GM20431 (cell line): Measurements from ENCODE around the gene IMMP2L.
"Not testable (repeated sequence)": the region's sequence is repeated elsewhere in the genome, so short reads cannot be mapped to it uniquely, and the experiment has no call there.

ENCODE experiments used
- in situ Hi-C: fragments of 300-500 bp; cut with MseI, MboI; formaldehyde crosslinking; loops from one replicate; pipeline ENCODE4 v1.15.0; 2020; ENCODE audit warnings: low sequenced_read_pairs; ENCODE audit not compliant: unreplicated experiment

IMMP2L gene

GRCh38 chr7:110669410-110669809 is 892.9 kb downstream of the IMMP2L start:
- in situ Hi-C loops = no loop called here

DNA sequence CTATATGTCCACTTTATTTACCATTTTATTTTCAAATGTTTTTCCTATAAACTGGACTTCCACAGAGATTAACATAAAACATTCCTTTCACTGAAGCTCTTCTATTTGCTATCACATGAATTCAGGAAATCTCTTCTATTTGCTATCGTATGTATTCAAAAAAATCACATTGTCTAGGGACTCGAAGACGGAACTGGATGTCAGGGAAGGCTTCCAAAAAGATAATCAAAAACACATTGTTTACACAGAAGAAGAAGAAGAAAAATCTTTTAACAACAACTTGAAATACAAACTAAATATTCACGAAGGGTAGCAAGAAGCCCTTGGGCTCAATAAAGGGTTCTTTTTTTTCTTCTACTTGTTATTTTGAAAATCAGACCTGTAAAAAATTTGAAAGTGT is 897.5 kb downstream of the IMMP2L start:
- in situ Hi-C loops = no loop called here

DNA sequence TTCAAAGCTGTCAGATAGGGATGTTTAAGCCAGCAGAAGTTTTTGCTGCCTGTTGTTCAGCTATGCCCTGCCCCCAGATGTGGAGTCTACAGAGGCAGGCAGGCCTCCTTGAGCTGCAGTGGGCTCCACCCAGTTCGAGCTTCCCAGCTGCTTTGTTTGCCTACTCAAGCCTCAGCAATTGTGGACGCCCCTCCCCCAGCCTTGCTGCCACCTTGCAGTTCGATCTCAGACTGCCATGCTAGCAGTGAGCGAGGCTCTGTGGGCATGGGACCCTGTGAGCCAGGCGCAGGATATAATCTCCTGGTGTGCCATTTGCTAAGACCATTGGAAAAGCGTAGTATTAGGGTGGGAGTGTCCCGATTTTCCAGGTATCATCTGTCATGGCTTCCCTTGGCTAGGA is 901.7 kb downstream of the IMMP2L start:
- in situ Hi-C loops = not testable (repeated sequence)

DNA sequence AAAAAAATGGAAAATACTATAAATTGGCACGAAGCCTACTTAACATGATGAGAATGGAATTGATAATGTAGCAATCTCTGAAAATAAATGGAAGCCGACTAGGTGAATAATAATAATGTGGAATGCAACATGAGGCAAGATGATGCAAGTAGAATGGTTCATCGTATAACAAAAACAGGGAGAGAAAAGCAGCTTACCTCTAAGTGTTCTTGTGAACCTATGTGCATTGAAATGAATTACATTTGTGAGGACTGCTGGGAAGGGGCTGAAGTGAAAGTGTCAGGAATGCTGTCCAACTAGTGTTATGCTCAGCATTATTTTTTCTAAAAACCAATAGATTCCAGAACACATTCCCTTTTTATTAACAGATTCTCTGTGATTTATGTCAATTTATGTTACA is 912.0 kb downstream of the IMMP2L start:
- in situ Hi-C loops = no loop called here

DNA sequence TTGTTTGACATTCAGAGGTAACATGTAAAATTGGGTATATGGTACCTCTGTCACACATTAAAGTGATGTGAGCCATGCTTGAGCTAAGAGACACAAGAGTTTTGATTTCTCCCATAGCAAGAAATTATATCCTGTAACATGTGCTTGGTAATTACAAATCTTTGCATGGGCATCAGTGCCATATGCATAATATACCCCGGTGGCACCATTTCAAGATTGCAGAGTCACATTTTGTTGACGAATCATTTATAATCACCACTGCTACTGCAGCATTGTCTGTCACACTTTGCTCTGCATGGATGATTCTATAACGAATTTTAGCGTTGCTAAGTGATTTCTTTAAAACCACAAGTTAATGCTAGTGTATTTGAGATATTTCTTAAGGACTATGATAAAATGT is 915.0 kb downstream of the IMMP2L start:
- in situ Hi-C loops = no loop called here

DNA sequence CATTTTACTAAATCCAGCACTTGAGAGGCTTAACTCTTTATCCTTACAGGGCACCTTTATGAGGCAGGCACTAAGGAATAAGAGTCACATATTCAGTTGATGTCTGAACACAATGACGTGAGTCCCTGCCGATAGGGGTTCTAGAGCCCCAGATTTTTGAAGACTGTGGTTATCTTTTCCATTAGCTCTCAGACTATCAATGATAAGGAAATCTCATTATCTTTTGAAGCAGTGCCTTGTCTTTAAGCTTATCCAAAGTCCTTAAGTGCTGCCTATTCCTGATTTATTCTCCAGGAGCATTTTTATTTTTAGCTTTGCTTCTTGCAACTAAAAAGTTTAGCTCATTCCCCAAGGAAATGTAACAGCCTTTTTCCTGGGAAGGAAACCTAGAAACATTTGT is 915.5 kb downstream of the IMMP2L start:
- in situ Hi-C loops = no loop called here

GRCh38 chr7:110645616-110646015 is 916.7 kb downstream of the IMMP2L start:
- in situ Hi-C loops = no loop called here

DNA sequence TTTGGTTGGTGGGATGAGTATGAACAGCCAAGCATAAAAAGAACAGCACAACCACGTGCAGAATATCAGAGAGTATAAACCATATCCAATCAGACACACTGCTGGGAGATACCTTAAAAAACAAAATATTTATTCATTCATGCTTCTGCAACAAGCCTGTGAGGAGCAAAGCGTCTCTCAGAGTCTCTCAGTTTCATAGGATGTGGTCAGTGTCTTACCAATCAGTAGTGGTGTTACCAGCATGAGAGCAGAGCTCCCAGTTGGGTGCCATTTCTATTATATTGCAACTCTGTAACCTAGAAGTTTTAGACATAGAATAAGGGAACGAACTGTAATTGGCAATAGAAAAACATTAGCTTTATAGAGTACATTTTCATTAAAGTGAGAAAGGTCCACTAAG is 917.2 kb downstream of the IMMP2L start:
- in situ Hi-C loops = no loop called here

DNA sequence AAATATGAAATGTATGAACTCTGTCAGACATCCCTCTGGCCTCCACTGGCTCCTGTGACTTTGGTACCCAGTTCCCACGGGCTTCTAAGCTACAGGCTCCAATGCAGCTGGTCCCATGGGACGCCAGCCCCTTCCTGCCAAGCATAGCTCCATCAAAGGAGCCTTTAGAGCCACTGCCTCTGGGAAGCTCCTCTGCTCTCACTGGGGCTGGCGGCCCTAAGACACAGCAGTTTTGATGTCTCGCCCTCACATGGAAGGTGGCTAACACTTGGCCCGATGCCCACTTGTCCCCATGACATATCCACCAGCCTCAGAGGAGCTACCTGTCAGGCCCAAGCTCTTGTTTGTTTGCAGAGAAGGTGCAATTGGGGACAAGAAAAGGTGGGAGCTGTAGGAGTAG is 925.0 kb downstream of the IMMP2L start:
- in situ Hi-C loops = no loop called here

DNA sequence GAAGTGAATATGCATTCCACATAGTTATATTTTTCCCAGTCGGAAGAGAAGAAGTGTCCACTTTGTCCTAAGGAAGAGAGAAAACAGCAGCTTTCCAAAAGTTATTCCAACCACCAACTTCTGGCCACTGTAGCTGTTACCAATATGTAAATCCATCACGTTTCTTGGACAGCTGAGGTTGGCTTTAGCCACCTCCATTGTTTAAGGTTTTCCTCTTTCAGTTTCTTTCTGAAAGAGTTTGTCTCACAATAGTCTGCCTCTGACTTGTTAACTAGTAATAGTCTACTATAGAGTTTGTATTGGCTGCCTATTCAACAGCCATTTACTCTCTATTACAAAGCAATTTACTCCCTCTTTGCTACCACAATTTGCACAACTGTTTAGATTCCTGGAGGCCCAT is 929.0 kb downstream of the IMMP2L start:
- in situ Hi-C loops = no loop called here

DNA sequence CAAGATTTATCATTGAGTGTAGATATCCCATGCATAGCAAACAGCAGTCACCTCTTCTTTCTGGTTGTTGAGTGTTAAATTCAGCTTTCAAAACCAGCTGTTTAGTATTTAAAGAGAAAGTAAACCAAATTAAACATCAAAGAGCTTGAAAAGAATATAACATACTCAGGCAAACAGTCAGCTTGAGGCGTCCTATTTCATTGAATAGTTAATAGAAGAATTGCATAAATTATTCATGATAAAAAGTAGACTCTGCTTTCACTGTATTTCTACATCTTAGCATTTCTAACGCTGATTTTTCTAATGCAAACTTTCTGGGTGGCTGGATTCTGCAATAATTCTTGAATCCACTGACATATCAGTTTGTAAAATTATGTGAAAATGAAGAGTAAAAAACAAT is 935.9 kb downstream of the IMMP2L start:
- in situ Hi-C loops = no loop called here

- in situ Hi-C loops = no loop called here
Observed at GRCh38 chr7:110625294-110625693, 937.0 kb downstream of the IMMP2L start.

- in situ Hi-C loops = no loop called here
Observed at GRCh38 chr7:110623436-110623835, 938.9 kb downstream of the IMMP2L start.

DNA sequence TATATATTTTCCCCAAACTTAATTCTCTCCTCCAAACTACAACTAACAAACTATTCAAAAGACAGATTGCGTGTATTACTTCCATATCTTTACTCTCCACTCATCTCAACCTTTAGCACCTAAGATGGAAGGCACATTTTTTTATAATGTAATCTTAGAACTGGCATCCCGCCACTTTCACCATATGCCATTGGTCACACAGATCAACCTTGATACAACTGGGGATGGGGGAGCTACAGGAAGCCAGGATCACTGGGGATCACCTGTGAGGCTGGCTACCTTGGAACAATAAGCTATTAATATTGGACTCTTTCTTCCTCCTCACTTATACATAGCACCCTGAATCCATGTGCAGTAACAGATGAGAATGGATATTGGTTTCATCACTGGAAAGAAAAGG is 941.0 kb downstream of the IMMP2L start:
- in situ Hi-C loops = no loop called here

DNA sequence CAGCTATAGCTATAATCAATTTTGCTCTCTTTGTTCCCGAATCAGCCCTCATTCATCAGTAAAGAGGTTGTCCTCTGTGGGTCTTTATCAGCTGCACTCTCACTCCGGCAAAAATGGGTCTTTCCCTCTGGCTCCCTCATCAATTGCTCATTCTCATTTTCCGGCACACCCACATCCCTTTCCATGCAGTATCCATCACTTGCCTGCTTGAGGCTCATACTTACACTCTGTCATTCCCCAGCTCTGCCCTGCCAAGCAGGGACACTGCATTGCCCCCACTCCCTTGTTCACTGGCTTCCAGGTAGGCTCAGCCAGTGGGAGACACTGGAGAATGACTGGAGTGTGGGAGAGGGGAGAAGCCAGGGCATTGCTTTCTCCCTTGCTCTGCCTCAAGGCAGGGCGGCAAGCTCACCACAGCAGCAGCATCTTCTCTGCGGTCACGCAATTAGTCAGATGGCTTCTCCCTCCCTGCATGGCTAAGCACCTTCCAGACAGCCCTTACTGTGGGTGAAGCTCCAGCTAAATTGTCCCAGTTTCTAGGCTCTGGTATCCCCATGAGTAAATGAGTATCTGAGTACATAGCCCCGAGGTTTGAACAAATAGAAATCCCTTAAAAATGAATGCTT is 942.1 kb downstream of the IMMP2L start:
- in situ Hi-C loops = no loop called here
